ENCODE results near the gene RAB26. TPM values are rescaled to one million over a fixed set of nuclear protein-coding genes. Genes with fewer than 3 reads are reported as not detected.
"Not testable (repeated sequence)": the region's sequence is repeated elsewhere in the genome, so short reads cannot be mapped to it uniquely, and the experiment has no call there.

RAB26 gene
- 10 to 100 TPM; 11.9 to 31.9 (median 23.7) TPM for polyA plus RNA-seq
- long read RNA-seq, donor 1: 0 reads
- long read RNA-seq, donor 2, partial matches to known transcripts: 34 of 34 reads
- long read RNA-seq, donor 2, other reads (novel, unspliced or antisense): 0 of 34 reads
- long read RNA-seq, donor 3, partial matches to known transcripts: 0 of 3 reads
- long read RNA-seq, donor 3, other reads (novel, unspliced or antisense): 0 of 3 reads
- long read RNA-seq, donor 4: 0 reads
- long read RNA-seq, donor 5: 0 reads
- long read RNA-seq, donor 6, partial matches to known transcripts: 0 of 1 reads
- long read RNA-seq, donor 6, other reads (novel, unspliced or antisense): 0 of 1 reads
- long read RNA-seq, donor 7: 0 reads
- long read RNA-seq, donor 8: 0 reads
- long read RNA-seq, donor 9, partial matches to known transcripts: 0 of 6 reads
- long read RNA-seq, donor 9, other reads (novel, unspliced or antisense): 6 of 6 reads
- long read RNA-seq, donor 10, partial matches to known transcripts: 42 of 43 reads
- long read RNA-seq, donor 10, other reads (novel, unspliced or antisense): 0 of 43 reads

- Histone ChIP-seq H3K4me1 (ENCODE audit: control insufficient read depth in 3 of 3, insufficient read depth in 2 of 3, low read depth in 1 of 3, low read length in 2 of 3) (peaks cover 3 to 53% (median 3%) of the 10 kb centered on the region in 3 donors), H3K9me3 (ENCODE audit: control insufficient read depth in 2 of 2, insufficient read depth in 1 of 2, low read depth in 1 of 2, low read length in 1 of 2) (no peaks in the 10 kb centered on the region), H3K4me3 (ENCODE audit: low read depth in 1 of 3, low read length in 3 of 3) (peak within 1 kb of the TSS; percentile 27 to 57 (median 38)), H3K27ac (ENCODE audit: low read depth in 1 of 3, low read length in 2 of 3) (peak within 1 kb of the TSS; percentile 47 to 81 (median 75)), H3K27me3 (ENCODE audit: control insufficient read depth in 3 of 3, insufficient read depth in 3 of 3, low read length in 3 of 3) (peaks cover 0 to 10% (median 0%) of the 10 kb centered on the region in 3 donors), H3K36me3 (ENCODE audit: control insufficient read depth in 3 of 3, insufficient read depth in 2 of 3, low read depth in 1 of 3, low read length in 3 of 3) (peaks cover 0 to 38% (median 0%) of the 10 kb centered on the region in 3 donors)
- DNase-seq (peak; percentile 78 to 88), FAIRE-seq (no peak)
- WGBS, 3 donors: 3 to 6% (median 5%) methylated on average over 26 to 55 of the region's 55 CpGs
These were observed at the start of gene RAB26 for GRCh38 chr16:2147981-2148671. Gene RAB26, plus strand, starts transcription at chr16:2148625. Its CDS starts 159 bp downstream, at chr16:2148784.

GRCh38 chr16:2101581-2101980, 46.8 kb upstream of the RAB26 start:
- peaks cover 0 to 60% (median 9%) of the 10 kb centered on the region in 3 donors for H3K36me3 ChIP-seq (ENCODE audit: control insufficient read depth in 3 of 3, insufficient read depth in 2 of 3, low read depth in 1 of 3, low read length in 3 of 3)
- H3K4me1 ChIP-seq (ENCODE audit: control insufficient read depth in 3 of 3, insufficient read depth in 2 of 3, low read depth in 1 of 3, low read length in 2 of 3); H3K27me3 ChIP-seq (ENCODE audit: control insufficient read depth in 3 of 3, insufficient read depth in 3 of 3, low read length in 3 of 3); H3K9me3 ChIP-seq (ENCODE audit: control insufficient read depth in 2 of 2, insufficient read depth in 1 of 2, low read depth in 1 of 2, low read length in 1 of 2); H3K4me3 ChIP-seq (ENCODE audit: low read depth in 1 of 3, low read length in 3 of 3); DNase-seq; H3K27ac ChIP-seq (ENCODE audit: low read depth in 1 of 3, low read length in 2 of 3); FAIRE-seq: not testable (repeated sequence)
- 93 to 96% (median 95%) methylated on average over 11 to 14 of the region's 16 CpGs for WGBS, 3 donors

GRCh38 chr16:2102471-2102870, 46.0 kb upstream of the RAB26 start:
- no peak overlapping the region for H3K27ac ChIP-seq (ENCODE audit: low read depth in 1 of 3, low read length in 2 of 3)
- peaks cover 0 to 58% (median 5%) of the 10 kb centered on the region in 3 donors for H3K36me3 ChIP-seq (ENCODE audit: control insufficient read depth in 3 of 3, insufficient read depth in 2 of 3, low read depth in 1 of 3, low read length in 3 of 3)
- 93 to 97% (median 96%) methylated on average over 18 to 19 of the region's 19 CpGs for WGBS, 3 donors
- no peak for DNase-seq
- H3K4me3 ChIP-seq (ENCODE audit: low read depth in 1 of 3, low read length in 3 of 3): no peak overlapping the region
- FAIRE-seq: no peak
- no peaks in the 10 kb centered on the region for H3K9me3 ChIP-seq (ENCODE audit: control insufficient read depth in 2 of 2, insufficient read depth in 1 of 2, low read depth in 1 of 2, low read length in 1 of 2)
- no peaks in the 10 kb centered on the region for H3K27me3 ChIP-seq (ENCODE audit: control insufficient read depth in 3 of 3, insufficient read depth in 3 of 3, low read length in 3 of 3)
- no peaks in the 10 kb centered on the region for H3K4me1 ChIP-seq (ENCODE audit: control insufficient read depth in 3 of 3, insufficient read depth in 2 of 3, low read depth in 1 of 3, low read length in 2 of 3)

GRCh38 chr16:2104464-2104863, 44.0 kb upstream of the RAB26 start:
- H3K4me1 ChIP-seq (ENCODE audit: control insufficient read depth in 3 of 3, insufficient read depth in 2 of 3, low read depth in 1 of 3, low read length in 2 of 3); DNase-seq; H3K4me3 ChIP-seq (ENCODE audit: low read depth in 1 of 3, low read length in 3 of 3); FAIRE-seq; H3K27me3 ChIP-seq (ENCODE audit: control insufficient read depth in 3 of 3, insufficient read depth in 3 of 3, low read length in 3 of 3); H3K9me3 ChIP-seq (ENCODE audit: control insufficient read depth in 2 of 2, insufficient read depth in 1 of 2, low read depth in 1 of 2, low read length in 1 of 2); H3K27ac ChIP-seq (ENCODE audit: low read depth in 1 of 3, low read length in 2 of 3): not testable (repeated sequence)
- 88 to 95% (median 90%) methylated on average over 4 to 18 of the region's 20 CpGs for WGBS, 3 donors
- peaks cover 0 to 59% (median 1%) of the 10 kb centered on the region in 3 donors for H3K36me3 ChIP-seq (ENCODE audit: control insufficient read depth in 3 of 3, insufficient read depth in 2 of 3, low read depth in 1 of 3, low read length in 3 of 3)

GRCh38 chr16:2105291-2105690, 43.1 kb upstream of the RAB26 start:
- FAIRE-seq; H3K4me3 ChIP-seq (ENCODE audit: low read depth in 1 of 3, low read length in 3 of 3); H3K9me3 ChIP-seq (ENCODE audit: control insufficient read depth in 2 of 2, insufficient read depth in 1 of 2, low read depth in 1 of 2, low read length in 1 of 2); H3K4me1 ChIP-seq (ENCODE audit: control insufficient read depth in 3 of 3, insufficient read depth in 2 of 3, low read depth in 1 of 3, low read length in 2 of 3); H3K27me3 ChIP-seq (ENCODE audit: control insufficient read depth in 3 of 3, insufficient read depth in 3 of 3, low read length in 3 of 3); H3K27ac ChIP-seq (ENCODE audit: low read depth in 1 of 3, low read length in 2 of 3); DNase-seq: not testable (repeated sequence)
- 94 to 96% (median 95%) methylated on average over 14 to 21 of the region's 21 CpGs for WGBS, 3 donors
- peaks cover 0 to 55% (median 0%) of the 10 kb centered on the region in 3 donors for H3K36me3 ChIP-seq (ENCODE audit: control insufficient read depth in 3 of 3, insufficient read depth in 2 of 3, low read depth in 1 of 3, low read length in 3 of 3)

- not testable (repeated sequence) for H3K4me1 ChIP-seq (ENCODE audit: control insufficient read depth in 3 of 3, insufficient read depth in 2 of 3, low read depth in 1 of 3, low read length in 2 of 3); H3K9me3 ChIP-seq (ENCODE audit: control insufficient read depth in 2 of 2, insufficient read depth in 1 of 2, low read depth in 1 of 2, low read length in 1 of 2); H3K27ac ChIP-seq (ENCODE audit: low read depth in 1 of 3, low read length in 2 of 3); FAIRE-seq; H3K4me3 ChIP-seq (ENCODE audit: low read depth in 1 of 3, low read length in 3 of 3); DNase-seq; H3K27me3 ChIP-seq (ENCODE audit: control insufficient read depth in 3 of 3, insufficient read depth in 3 of 3, low read length in 3 of 3)
- H3K36me3 ChIP-seq (ENCODE audit: control insufficient read depth in 3 of 3, insufficient read depth in 2 of 3, low read depth in 1 of 3, low read length in 3 of 3): peaks cover 0 to 54% (median 0%) of the 10 kb centered on the region in 3 donors
- 75 to 87% (median 84%) methylated on average over 15 to 20 of the region's 22 CpGs for WGBS, 3 donors
These were observed 42.7 kb upstream of the RAB26 start for GRCh38 chr16:2105769-2106168.

GRCh38 chr16:2106211-2106610, 42.2 kb upstream of the RAB26 start:
- not testable (repeated sequence) for H3K27me3 ChIP-seq (ENCODE audit: control insufficient read depth in 3 of 3, insufficient read depth in 3 of 3, low read length in 3 of 3); H3K4me1 ChIP-seq (ENCODE audit: control insufficient read depth in 3 of 3, insufficient read depth in 2 of 3, low read depth in 1 of 3, low read length in 2 of 3); H3K27ac ChIP-seq (ENCODE audit: low read depth in 1 of 3, low read length in 2 of 3); H3K9me3 ChIP-seq (ENCODE audit: control insufficient read depth in 2 of 2, insufficient read depth in 1 of 2, low read depth in 1 of 2, low read length in 1 of 2); DNase-seq; H3K4me3 ChIP-seq (ENCODE audit: low read depth in 1 of 3, low read length in 3 of 3); FAIRE-seq
- peaks cover 0 to 56% (median 0%) of the 10 kb centered on the region in 3 donors for H3K36me3 ChIP-seq (ENCODE audit: control insufficient read depth in 3 of 3, insufficient read depth in 2 of 3, low read depth in 1 of 3, low read length in 3 of 3)
- WGBS, 3 donors: 94 to 98% (median 96%) methylated on average over 25 to 38 of the region's 38 CpGs

- 85 to 92% (median 87%) methylated on average over 13 to 17 of the region's 17 CpGs for WGBS, 3 donors
- not testable (repeated sequence) for H3K9me3 ChIP-seq (ENCODE audit: control insufficient read depth in 2 of 2, insufficient read depth in 1 of 2, low read depth in 1 of 2, low read length in 1 of 2); H3K4me3 ChIP-seq (ENCODE audit: low read depth in 1 of 3, low read length in 3 of 3); H3K27me3 ChIP-seq (ENCODE audit: control insufficient read depth in 3 of 3, insufficient read depth in 3 of 3, low read length in 3 of 3); DNase-seq; H3K27ac ChIP-seq (ENCODE audit: low read depth in 1 of 3, low read length in 2 of 3); FAIRE-seq; H3K4me1 ChIP-seq (ENCODE audit: control insufficient read depth in 3 of 3, insufficient read depth in 2 of 3, low read depth in 1 of 3, low read length in 2 of 3)
- peaks cover 0 to 54% (median 0%) of the 10 kb centered on the region in 3 donors for H3K36me3 ChIP-seq (ENCODE audit: control insufficient read depth in 3 of 3, insufficient read depth in 2 of 3, low read depth in 1 of 3, low read length in 3 of 3)
These were observed 41.2 kb upstream of the RAB26 start for GRCh38 chr16:2107121-2107790.
